Stomach (tissue), 9 donors: Measurements from ENCODE around the gene FBXO4. TPM values are rescaled to one million over a fixed set of nuclear protein-coding genes. Genes with fewer than 3 reads are reported as not detected.

Source experiments
- DNase-seq, 2 donors: peaks; one replicate each; pipeline versions ENCODE4 v3.0.0 to v3.0.0-alpha.2; 2013 to 2019
- H3K27ac ChIP-seq, 5 donors: fragments of 200-600 bp in 4 of 5; sonication (generic) in 4 of 5; one replicate each; pipeline ENCODE4 v1.5.1; 2013 to 2019; ENCODE audit warnings: mild to moderate bottlenecking in 1 of 5, moderate library complexity in 1 of 5
- H3K27me3 ChIP-seq, 3 donors: fragments of 200-600 bp; sonication (generic); one replicate each; pipeline ENCODE4 v1.5.1; 2017 to 2019; ENCODE audit warnings: mixed run types in 1 of 3
- H3K36me3 ChIP-seq, 4 donors: fragments of 200-600 bp; sonication (generic); 1 replicate in 3 of 4; 2 replicates in 1 of 4; pipeline ENCODE4 v1.5.1; 2016 to 2019
- H3K4me1 ChIP-seq, 4 donors: fragments of 200-600 bp; sonication (generic); one replicate each; pipeline ENCODE4 v1.5.1; 2016 to 2019
- H3K4me3 ChIP-seq, 4 donors: fragments of 200-600 bp; sonication (generic) in 3 of 4; one replicate each; pipeline ENCODE4 v1.5.1; 2016 to 2019; ENCODE audit warnings: mild to moderate bottlenecking in 1 of 4
- H3K9me3 ChIP-seq, 4 donors: fragments of 200-600 bp; sonication (generic); one replicate each; pipeline ENCODE4 v1.5.1; 2016 to 2019
- CTCF ChIP-seq, 7 experiments: fragments of 450-650 bp in 4 of 7; fragments of 200-600 bp in 3 of 7; sonication (generic) in 3 of 7; IDR thresholded peaks; one replicate each; pipeline ENCODE4 v1.5.1; 2016 to 2019; ENCODE audit warnings: antibody characterized with exemption in 7 of 7, control low read depth in 2 of 7, mild to moderate bottlenecking in 1 of 7
- EP300 ChIP-seq: sonication (generic); formaldehyde crosslinking; IDR thresholded peaks from one replicate; pipeline ENCODE4 v1.6.1; 2017; ENCODE audit warnings: antibody characterized with exemption
- POLR2A ChIP-seq, 4 donors: fragments of 450-650 bp; IDR thresholded peaks; one replicate each; pipeline ENCODE4 v1.6.1; 2016; ENCODE audit warnings: antibody characterized with exemption in 4 of 4, control low read depth in 2 of 4, mild to moderate bottlenecking in 1 of 4, moderate library complexity in 1 of 4
- POLR2AphosphoS5 ChIP-seq, 3 donors: sonication (generic); formaldehyde crosslinking; IDR thresholded peaks; one replicate each; pipeline ENCODE4 v1.6.1; 2016; ENCODE audit warnings: antibody characterized with exemption in 3 of 3
- WGBS, 5 donors: extraction: QIAGEN DNeasy Blood & Tissue Kit in 3 of 5; methylation state at CpG; one replicate each; pipeline versions ENCODE4 v1.1.5 to v1.1.7; 2013 to 2018; 5-methylcytosine and 5-hydroxymethylcytosine counted together
- intact Hi-C: fragments of 100-400 bp; cut with DNase I; formaldehyde crosslinking; loops from one replicate; pipeline ENCODE4 v1.15.1; 2023; ENCODE audit warnings: low total_unique reads
- polyA plus RNA-seq, 3 donors: library from polyadenylated mRNA; stranded (reverse); fragments of 200-250 nt; gene quantifications; one replicate each; pipeline ENCODE4 v1.2.3, GENCODE V29; 2013
- total RNA-seq, 5 donors: library from RNA; depleted of rRNA; stranded (reverse); fragments of >200 nt; gene quantifications; one replicate each; pipeline versions ENCODE4 v1.1.0 to v1.2.3, GENCODE V29; 2014 to 2016
- donor health status: healthy with polysubstance abuse.
- donor health status: Bipolar disorder and iron deficiency.
- donor health status: healthy.

Gene FBXO4
- total and polyA plus RNA-seq, 8 donors, result 9.2 to 35.2 (median 16.8) TPM; not detected in 2

GRCh38 chr5:41921874-41922273 lies 3.2 kb upstream of the FBXO4 start:
- intact Hi-C loops, result no loop called here
- Histone ChIP-seq H3K27me3 (no peaks in the 10 kb centered on the region), H3K27ac (no peak overlapping the region), H3K36me3 (peaks cover 17 to 45% (median 44%) of the 10 kb centered on the region in 4 donors), H3K4me1 (peaks cover 0 to 21% (median 9%) of the 10 kb centered on the region in 4 donors), H3K9me3 (no peaks in the 10 kb centered on the region), H3K4me3 (no peak overlapping the region)
- DNase-seq, result no peak
- no peak for TF ChIP-seq POLR2A (IDR thresholded peaks at IDR 0.05)
- TF ChIP-seq EP300, result no peak
- no peak for TF ChIP-seq POLR2AphosphoS5 (IDR thresholded peaks at IDR 0.05)
- no peak for TF ChIP-seq CTCF (IDR thresholded peaks at IDR 0.05)
- 74 to 97% (median 81%) methylated on average over 1 of the region's 1 CpG for WGBS, 5 donors

GRCh38 chr5:41924526-41924871 lies 582 bp upstream of the FBXO4 start:
- DNase-seq, result no peak
- WGBS, 5 donors, result 55 to 67% (median 58%) methylated on average over 4 of the region's 4 CpGs
- Histone ChIP-seq H3K27ac (peak overlapping the region; percentile 92 to 98 (median 96)), H3K9me3 (no peaks in the 10 kb centered on the region), H3K4me3 (peak overlapping the region; percentile 57 to 83 (median 72)), H3K4me1 (peaks cover 0 to 21% (median 9%) of the 10 kb centered on the region in 4 donors), H3K27me3 (no peaks in the 10 kb centered on the region), H3K36me3 (peaks cover 4 to 18% (median 18%) of the 10 kb centered on the region in 4 donors)
- TF ChIP-seq POLR2AphosphoS5 (IDR thresholded peaks at IDR 0.05) (no peak), EP300 (no peak), POLR2A (IDR thresholded peaks at IDR 0.05) (no peak), CTCF (IDR thresholded peaks at IDR 0.05) (no peak)
- intact Hi-C loops, result no loop called here

- TF ChIP-seq POLR2A (IDR thresholded peaks at IDR 0.05) (no peak), CTCF (IDR thresholded peaks at IDR 0.05) (no peak), EP300 (no peak), POLR2AphosphoS5 (IDR thresholded peaks at IDR 0.05) (no peak)
- DNase-seq, result peak in 1 of 2 donors; percentile 27
- WGBS, 5 donors, result 0 to 1% (median 0%) methylated on average over 3 to 18 of the region's 18 CpGs
- Histone ChIP-seq H3K4me3 (peak overlapping the region; percentile 57 to 83 (median 72)), H3K9me3 (no peaks in the 10 kb centered on the region), H3K27ac (peak overlapping the region; percentile 92 to 98 (median 96)), H3K27me3 (no peaks in the 10 kb centered on the region), H3K36me3 (peaks cover 0 to 17% (median 14%) of the 10 kb centered on the region in 4 donors), H3K4me1 (peaks cover 0 to 21% (median 9%) of the 10 kb centered on the region in 4 donors)
- intact Hi-C loops, result no loop called here
Observed at GRCh38 chr5:41925555-41925951, 472 bp downstream of the FBXO4 start.

- WGBS, 5 donors, result 94 to 99% (median 96%) methylated on average over 4 of the region's 4 CpGs
- H3K4me1 ChIP-seq, result peaks cover 0 to 21% (median 9%) of the 10 kb centered on the region in 4 donors
Observed at GRCh38 chr5:41927604-41928003, 2.5 kb downstream of the FBXO4 start.

More at GRCh38 chr5:41927604-41928003, 2.5 kb downstream of the FBXO4 start:
- intact Hi-C loops, result no loop called here
- Histone ChIP-seq H3K9me3 (no peaks in the 10 kb centered on the region), H3K27me3 (no peaks in the 10 kb centered on the region), H3K4me3 (no peak overlapping the region), H3K27ac (no peak overlapping the region), H3K36me3 (peaks cover 0 to 22% (median 14%) of the 10 kb centered on the region in 4 donors)
- no peak for TF ChIP-seq POLR2A (IDR thresholded peaks at IDR 0.05)
- no peak for TF ChIP-seq POLR2AphosphoS5 (IDR thresholded peaks at IDR 0.05)
- no peak for TF ChIP-seq EP300
- TF ChIP-seq CTCF (IDR thresholded peaks at IDR 0.05), result no peak
- DNase-seq, result no peak
